CD4-positive, alpha-beta memory T cell (primary cell): ENCODE measurements around the gene CDKAL1. TPM values are rescaled to one million over a fixed set of nuclear protein-coding genes. Genes with fewer than 3 reads are reported as not detected.

Experiments used
- CTCF ChIA-PET: fragments of 350-600 bp; sonication (Branson Sonifier 250); formaldehyde crosslinking; loops from one replicate; lab custom pipeline; 2021; ENCODE audit warnings: inconsistent platforms; ENCODE audit not compliant: partially characterized antibody; lab: Charles Lee
- POLR2A ChIA-PET: fragments of 350-600 bp; sonication (Branson Sonifier 250); formaldehyde crosslinking; loops from one replicate; lab custom pipeline; 2021; ENCODE audit not compliant: partially characterized antibody; lab: Charles Lee
- DNase-seq, 5 donors: peaks; one replicate each; pipeline versions ENCODE4 v3.0.0 to v3.0.0-alpha.2; 2020 to 2022; ENCODE audit warnings: mixed read lengths in 1 of 5
- H3K27ac ChIP-seq: one replicate; pipeline ENCODE4 v1.7.0; 2013; ENCODE audit warnings: low read depth, low read length
- H3K27me3 ChIP-seq: 2 replicates; pipeline ENCODE4 v1.7.0; 2013; ENCODE audit warnings: mild to moderate bottlenecking, low read length, moderate library complexity; ENCODE audit not compliant: insufficient read depth
- H3K36me3 ChIP-seq: 2 replicates; pipeline ENCODE4 v1.7.0; 2013; ENCODE audit warnings: mild to moderate bottlenecking, low read length, moderate library complexity; ENCODE audit not compliant: insufficient read depth
- H3K4me1 ChIP-seq: 2 replicates; pipeline ENCODE4 v1.7.0; 2013; ENCODE audit warnings: mild to moderate bottlenecking, low read length, moderate library complexity; ENCODE audit not compliant: insufficient read depth
- H3K4me3 ChIP-seq, 2 donors: one replicate each; pipeline ENCODE4 v1.7.0; 2013; ENCODE audit warnings: low read length in 2 of 2, mild to moderate bottlenecking in 1 of 2
- H3K9me3 ChIP-seq, 2 donors: one replicate each; pipeline ENCODE4 v1.7.0; 2013; ENCODE audit warnings: low read length in 2 of 2, control low read depth in 1 of 2; ENCODE audit not compliant: control insufficient read depth in 1 of 2
- H3K27ac Mint-ChIP-seq, 7 donors: one replicate each; pipeline ENCODE4 v1.8.0; 2020 to 2021; ENCODE audit warnings: mixed read lengths in 7 of 7, mild to moderate bottlenecking in 6 of 7, inconsistent platforms in 3 of 7, moderate library complexity in 3 of 7
- H3K27me3 Mint-ChIP-seq, 2 donors: one replicate each; pipeline ENCODE4 v1.8.0; 2020 to 2021; ENCODE audit warnings: mixed read lengths in 2 of 2
- H3K36me3 Mint-ChIP-seq, 2 donors: one replicate each; pipeline ENCODE4 v1.8.0; 2020 to 2021; ENCODE audit warnings: mixed read lengths in 2 of 2, inconsistent platforms in 1 of 2, mild to moderate bottlenecking in 1 of 2
- H3K4me1 Mint-ChIP-seq, 4 donors: one replicate each; pipeline ENCODE4 v1.8.0; 2020 to 2021; ENCODE audit warnings: mixed read lengths in 4 of 4, mild to moderate bottlenecking in 1 of 4
- H3K4me3 Mint-ChIP-seq, 8 donors: one replicate each; pipeline ENCODE4 v1.8.0; 2020 to 2021; ENCODE audit warnings: mixed read lengths in 8 of 8, mild to moderate bottlenecking in 7 of 8, moderate library complexity in 6 of 8, inconsistent platforms in 3 of 8
- H3K9me3 Mint-ChIP-seq, 8 donors: one replicate each; pipeline ENCODE4 v1.8.0; 2020 to 2021; ENCODE audit warnings: mixed read lengths in 8 of 8, mild to moderate bottlenecking in 5 of 8, inconsistent platforms in 3 of 8, moderate library complexity in 1 of 8
- intact Hi-C: fragments of 100-400 bp; cut with micrococcal nuclease; formaldehyde crosslinking; loops from one replicate; pipeline ENCODE4 v1.15.1; 2023
- polyA plus RNA-seq, 2 donors: library from polyadenylated mRNA; unstranded; fragments of 300-500 nt; fragmentation: Illumina TruSeq; gene quantifications; one replicate each; pipeline ENCODE4 v1.2.3, GENCODE V29; 2021
- total RNA-seq, 2 experiments: library from RNA; stranded (reverse); gene quantifications; one replicate each; pipeline ENCODE4 v1.2.3, GENCODE V29; 2021

CDKAL1 gene
- total and polyA plus RNA-seq, 4 experiments from 2014 or later: 22.3 to 41.8 (median 26.8) TPM

GRCh38 chr6:20850686-20851416 lies 316.6 kb downstream of the CDKAL1 start:
- DNase-seq: no peak
- Mint-ChIP-seq H3K4me3 (no peak overlapping the region), H3K36me3 (peaks cover 20 to 37% of the 10 kb centered on the region in 2 donors), H3K9me3 (no peaks in the 10 kb centered on the region), H3K27ac (no peak overlapping the region), H3K4me1 (no peaks in the 10 kb centered on the region), H3K27me3 (no peaks in the 10 kb centered on the region)
- Histone ChIP-seq H3K36me3 (no peaks in the 10 kb centered on the region), H3K27me3 (no peaks in the 10 kb centered on the region), H3K27ac (no peak overlapping the region), H3K4me3 (no peak overlapping the region), H3K9me3 (no peaks in the 10 kb centered on the region), H3K4me1 (no peaks in the 10 kb centered on the region)
- POLR2A ChIA-PET: interaction anchor here (0.6 kb wide), 1 partner anchor 561 kb away, joined by 3 read pairs; no protein-coding TSS in a partner anchor
- CTCF ChIA-PET: no interaction called here
- intact Hi-C loops: no loop called here

GRCh38 chr6:20851795-20852194 lies 317.5 kb downstream of the CDKAL1 start:
- peaks cover 15 to 34% of the 10 kb centered on the region in 2 donors for H3K36me3 Mint-ChIP-seq
- Histone ChIP-seq H3K4me1 (no peaks in the 10 kb centered on the region), H3K9me3 (no peaks in the 10 kb centered on the region), H3K27ac (no peak overlapping the region), H3K36me3 (no peaks in the 10 kb centered on the region), H3K4me3 (no peak overlapping the region), H3K27me3 (no peaks in the 10 kb centered on the region)
- POLR2A ChIA-PET: interaction anchor here (0.6 kb wide), 1 partner anchor 562 kb away, joined by 3 read pairs; no protein-coding TSS in a partner anchor
- CTCF ChIA-PET: no interaction called here
- no peak for DNase-seq
- H3K4me1 Mint-ChIP-seq: no peaks in the 10 kb centered on the region
- no peaks in the 10 kb centered on the region for H3K9me3 Mint-ChIP-seq
- H3K27me3 Mint-ChIP-seq: no peaks in the 10 kb centered on the region
- intact Hi-C loops: no loop called here
- no peak overlapping the region for H3K4me3 Mint-ChIP-seq
- no peak overlapping the region for H3K27ac Mint-ChIP-seq

- Histone ChIP-seq H3K27ac (no peak overlapping the region), H3K36me3 (no peaks in the 10 kb centered on the region), H3K4me1 (no peaks in the 10 kb centered on the region), H3K4me3 (no peak overlapping the region), H3K27me3 (no peaks in the 10 kb centered on the region), H3K9me3 (no peaks in the 10 kb centered on the region)
- intact Hi-C loops: no loop called here
- H3K4me3 Mint-ChIP-seq: no peak overlapping the region
- POLR2A ChIA-PET: no interaction called here
- DNase-seq: no peak
- CTCF ChIA-PET: no interaction called here
- H3K27ac Mint-ChIP-seq: no peak overlapping the region
- H3K36me3 Mint-ChIP-seq: peaks cover 5 to 27% of the 10 kb centered on the region in 2 donors
- H3K4me1 Mint-ChIP-seq: no peaks in the 10 kb centered on the region
- H3K9me3 Mint-ChIP-seq: no peaks in the 10 kb centered on the region
- H3K27me3 Mint-ChIP-seq: no peaks in the 10 kb centered on the region
These were observed 319.6 kb downstream of the CDKAL1 start for GRCh38 chr6:20853828-20854227.

- H3K9me3 Mint-ChIP-seq: no peaks in the 10 kb centered on the region
- no peak overlapping the region for H3K27ac Mint-ChIP-seq
- H3K4me1 ChIP-seq: no peaks in the 10 kb centered on the region
- no peaks in the 10 kb centered on the region for H3K9me3 ChIP-seq
- no peak for DNase-seq
- intact Hi-C loops: no loop called here
- H3K36me3 ChIP-seq: no peaks in the 10 kb centered on the region
- H3K4me3 ChIP-seq: no peak overlapping the region
- no peaks in the 10 kb centered on the region for H3K27me3 Mint-ChIP-seq
- H3K36me3 Mint-ChIP-seq: peaks cover 1 to 30% of the 10 kb centered on the region in 2 donors
- no peak overlapping the region for H3K27ac ChIP-seq
- H3K4me3 Mint-ChIP-seq: no peak overlapping the region
- POLR2A ChIA-PET: no interaction called here
- no peaks in the 10 kb centered on the region for H3K4me1 Mint-ChIP-seq
- CTCF ChIA-PET: interaction anchor here (1.2 kb wide), 1 partner anchor 11 kb away, joined by 4 read pairs; no protein-coding TSS in a partner anchor
- H3K27me3 ChIP-seq: no peaks in the 10 kb centered on the region
These were observed 322.5 kb downstream of the CDKAL1 start for GRCh38 chr6:20856681-20857288.

DNA sequence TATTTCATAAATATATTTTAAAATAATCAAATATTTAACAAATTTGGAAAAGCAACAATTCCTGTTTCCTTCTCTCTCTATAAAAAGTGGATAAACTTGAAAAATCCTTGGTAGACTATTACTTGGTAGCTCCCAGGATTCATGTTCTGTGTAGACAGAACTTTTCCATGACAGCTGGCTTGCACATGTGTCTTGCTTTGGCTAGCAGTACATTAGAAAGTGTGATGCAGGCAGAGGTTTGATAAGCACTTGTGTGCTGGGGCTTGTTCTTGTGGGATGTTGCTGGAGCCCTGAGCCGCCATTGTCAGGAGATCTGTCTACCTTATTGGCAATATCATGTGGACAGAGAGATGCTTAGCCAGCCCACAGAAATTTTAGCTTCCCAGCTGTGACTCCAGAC lies 327.2 kb downstream of the CDKAL1 start:
- no peaks in the 10 kb centered on the region for H3K4me1 ChIP-seq
- no peaks in the 10 kb centered on the region for H3K9me3 ChIP-seq
- H3K27me3 ChIP-seq: no peaks in the 10 kb centered on the region
- intact Hi-C loops: no loop called here
- H3K4me1 Mint-ChIP-seq: no peaks in the 10 kb centered on the region
- no peak for DNase-seq
- ChIA-PET POLR2A (no interaction called here), CTCF (no interaction called here)
- H3K27me3 Mint-ChIP-seq: no peaks in the 10 kb centered on the region
- peak overlapping the region in 1 of 7 donors; percentile 2 for H3K27ac Mint-ChIP-seq
- H3K4me3 ChIP-seq: no peak overlapping the region
- H3K36me3 Mint-ChIP-seq: peaks cover 0 to 16% of the 10 kb centered on the region in 2 donors
- no peaks in the 10 kb centered on the region for H3K9me3 Mint-ChIP-seq
- H3K36me3 ChIP-seq: no peaks in the 10 kb centered on the region
- no peak overlapping the region for H3K27ac ChIP-seq
- no peak overlapping the region for H3K4me3 Mint-ChIP-seq

DNA sequence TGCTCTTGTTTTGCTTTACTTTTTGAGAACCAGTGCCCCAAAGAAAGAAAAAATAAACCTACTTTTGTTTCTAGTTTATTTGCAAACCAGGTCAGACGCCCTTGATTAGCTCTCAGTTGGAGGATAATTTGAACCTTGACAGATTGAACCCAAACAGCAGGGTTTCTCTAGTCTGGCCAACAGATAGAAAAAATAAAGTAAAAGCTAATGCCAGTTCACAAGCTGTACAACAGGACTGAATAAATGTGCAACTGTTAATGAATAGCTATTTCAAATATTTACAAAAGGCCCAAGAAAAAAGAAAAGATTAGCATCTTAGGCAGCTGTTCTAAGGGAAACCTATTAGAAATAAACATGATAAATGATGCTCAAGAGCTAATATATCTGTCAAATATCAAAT lies 331.8 kb downstream of the CDKAL1 start:
- Mint-ChIP-seq H3K27me3 (no peaks in the 10 kb centered on the region), H3K9me3 (peaks cover 0 to 2% (median 0%) of the 10 kb centered on the region in 8 donors), H3K4me1 (no peaks in the 10 kb centered on the region), H3K27ac (no peak overlapping the region), H3K36me3 (peaks cover 0 to 17% of the 10 kb centered on the region in 2 donors), H3K4me3 (no peak overlapping the region)
- ChIA-PET POLR2A (no interaction called here), CTCF (no interaction called here)
- intact Hi-C loops: no loop called here
- Histone ChIP-seq H3K27ac (no peak overlapping the region), H3K4me3 (no peak overlapping the region), H3K9me3 (no peaks in the 10 kb centered on the region), H3K4me1 (no peaks in the 10 kb centered on the region), H3K27me3 (no peaks in the 10 kb centered on the region), H3K36me3 (no peaks in the 10 kb centered on the region)
- no peak for DNase-seq

GRCh38 chr6:20866935-20867703 lies 332.9 kb downstream of the CDKAL1 start:
- intact Hi-C loops: no loop called here
- no peak overlapping the region for H3K27ac ChIP-seq
- H3K4me1 ChIP-seq: no peaks in the 10 kb centered on the region
- Mint-ChIP-seq H3K9me3 (peaks cover 0 to 2% (median 0%) of the 10 kb centered on the region in 8 donors), H3K4me3 (no peak overlapping the region), H3K36me3 (peaks cover 0 to 16% of the 10 kb centered on the region in 2 donors), H3K4me1 (no peaks in the 10 kb centered on the region), H3K27me3 (no peaks in the 10 kb centered on the region), H3K27ac (no peak overlapping the region)
- POLR2A ChIA-PET: no interaction called here
- H3K36me3 ChIP-seq: no peaks in the 10 kb centered on the region
- no peaks in the 10 kb centered on the region for H3K9me3 ChIP-seq
- no peaks in the 10 kb centered on the region for H3K27me3 ChIP-seq
- no peak overlapping the region for H3K4me3 ChIP-seq
- no peak for DNase-seq
- CTCF ChIA-PET: interaction anchor here (1.5 kb wide), 1 partner anchor 9 kb away, joined by 4 read pairs; no protein-coding TSS in a partner anchor
